NCI-H2227 (cell line): ENCODE results near the gene NUP210L.
"Not testable (repeated sequence)": the region's sequence is repeated elsewhere in the genome, so short reads cannot be mapped to it uniquely, and the experiment has no call there.

Source experiments
- DNase-seq: peaks from one replicate; lab custom pipeline; 2025; ENCODE audit not compliant: unreplicated experiment; lab: John Stamatoyannopoulos, UW

The NUP210L gene

DNA sequence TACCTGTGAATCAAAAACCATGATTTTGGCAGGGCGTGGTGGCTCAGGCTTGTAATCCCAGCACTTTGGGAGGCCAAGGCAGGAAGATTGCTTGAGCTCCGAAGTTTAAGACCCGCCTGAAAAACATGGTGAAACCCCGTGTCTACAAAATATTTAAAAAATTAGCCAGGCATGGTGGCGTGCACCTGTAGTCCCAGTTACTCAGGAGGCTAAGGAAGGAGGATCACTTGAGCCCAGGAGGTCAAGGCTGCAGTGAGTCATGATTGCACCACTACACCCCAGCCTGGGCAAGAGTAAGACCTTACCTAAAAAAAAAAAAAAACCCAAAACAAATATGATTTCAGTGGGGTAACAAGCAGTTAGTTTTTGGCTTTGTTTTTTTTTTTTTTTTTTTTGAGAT is 54.7 kb downstream of the NUP210L start:
- not testable (repeated sequence) for DNase-seq

DNA sequence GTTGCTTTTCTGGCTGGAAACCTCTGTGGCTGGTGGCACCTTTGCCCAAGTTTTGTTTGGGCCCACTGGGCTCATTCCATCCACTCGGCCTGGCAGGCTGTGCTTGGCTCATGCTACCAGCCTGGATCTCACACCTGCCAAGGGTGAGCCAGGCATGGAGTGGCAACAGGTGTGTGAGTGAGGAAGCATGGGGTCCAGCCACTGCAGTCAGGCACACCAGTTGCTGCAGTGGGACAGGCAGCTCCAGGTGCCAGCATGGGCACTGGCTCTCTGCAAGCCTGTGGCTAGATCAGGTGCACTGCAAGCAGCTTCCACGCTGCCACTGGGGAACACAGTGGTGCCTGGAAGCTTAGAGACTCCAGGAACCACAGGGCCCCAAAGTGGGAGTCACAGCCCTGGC is 57.0 kb downstream of the NUP210L start:
- no peak for DNase-seq

DNA sequence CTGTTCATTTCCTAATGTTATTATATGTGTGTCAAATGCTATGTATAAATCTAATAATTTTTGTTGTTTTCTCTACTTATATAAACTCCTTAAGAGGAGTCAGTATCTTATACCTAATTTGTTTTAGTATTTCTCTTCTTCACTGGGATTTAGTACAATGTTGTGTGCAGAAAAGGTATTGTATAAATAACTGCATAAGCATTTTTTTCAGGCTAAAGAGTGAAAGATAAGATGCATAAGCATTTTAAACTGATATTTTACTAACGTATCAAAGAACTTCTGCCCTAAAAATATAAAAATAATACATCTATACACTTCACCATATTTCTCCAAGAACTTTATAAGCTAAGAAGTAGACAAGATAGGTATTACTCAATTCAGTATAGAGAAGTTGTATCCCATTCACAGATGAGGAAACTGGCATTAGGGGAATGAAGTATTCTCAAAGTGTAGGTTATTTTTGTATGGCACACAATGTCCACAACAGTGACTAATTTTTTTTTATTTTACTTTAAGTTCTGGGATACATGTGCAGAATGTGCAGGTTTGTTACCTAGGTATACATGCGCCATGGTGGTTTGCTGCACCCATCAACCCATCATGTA is 59.3 kb downstream of the NUP210L start:
- no peak for DNase-seq

DNA sequence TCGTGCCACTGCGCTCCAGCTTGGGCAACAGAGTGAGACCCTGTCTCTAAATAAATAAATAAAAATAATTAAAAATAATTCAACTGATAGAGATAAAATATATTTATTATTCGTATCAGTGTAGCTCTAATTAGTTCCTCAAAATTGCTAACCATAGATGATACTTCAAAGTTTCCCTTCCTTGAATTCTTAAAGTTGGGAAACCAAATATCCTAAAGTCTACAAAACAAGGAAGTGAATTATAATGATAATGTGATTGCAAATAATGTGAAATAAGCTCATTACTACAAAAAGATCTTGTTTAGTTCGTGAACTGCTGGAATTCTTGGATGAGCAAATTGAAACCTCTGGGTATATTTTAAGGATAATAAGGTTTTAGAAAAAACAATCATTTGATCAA is 60.5 kb downstream of the NUP210L start:
- no peak for DNase-seq

DNA sequence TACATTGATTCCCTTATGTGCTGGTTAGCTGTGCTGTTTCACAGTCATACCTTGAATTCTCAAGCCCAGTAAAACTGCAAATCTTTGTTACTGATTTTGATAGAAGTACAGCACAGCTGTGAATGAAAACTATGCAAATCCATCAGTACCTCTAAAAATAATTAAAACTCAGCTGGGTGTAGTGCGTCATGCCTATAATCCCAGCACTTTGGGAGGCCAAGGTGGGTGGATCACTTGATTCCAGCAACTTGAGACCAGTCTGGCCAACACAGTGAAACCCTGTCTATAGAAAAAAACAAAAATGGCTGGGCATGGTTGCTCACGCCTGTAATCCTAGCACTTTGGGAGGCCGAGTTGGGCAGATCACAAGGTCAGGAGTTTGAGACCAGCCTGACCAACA is 61.2 kb downstream of the NUP210L start:
- DNase-seq = no peak

DNA sequence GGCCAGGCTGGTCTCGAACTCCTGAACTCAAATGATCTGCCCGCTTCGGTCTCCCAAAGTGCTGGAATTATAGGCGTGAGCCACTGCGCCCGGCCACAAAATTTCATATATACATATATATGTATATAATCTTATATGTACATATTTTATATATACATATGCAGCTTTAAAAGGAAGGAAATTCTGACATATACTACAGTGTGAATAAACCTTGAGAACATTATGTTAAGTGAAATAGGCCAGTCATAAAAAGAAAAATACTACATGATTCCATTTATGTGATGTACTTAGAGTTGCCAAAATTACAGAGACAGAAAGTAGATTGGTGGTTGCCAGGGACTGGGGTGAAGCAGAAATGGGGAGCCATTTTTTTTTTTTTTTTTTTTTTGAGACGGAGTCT is 63.2 kb downstream of the NUP210L start:
- DNase-seq = no peak

DNA sequence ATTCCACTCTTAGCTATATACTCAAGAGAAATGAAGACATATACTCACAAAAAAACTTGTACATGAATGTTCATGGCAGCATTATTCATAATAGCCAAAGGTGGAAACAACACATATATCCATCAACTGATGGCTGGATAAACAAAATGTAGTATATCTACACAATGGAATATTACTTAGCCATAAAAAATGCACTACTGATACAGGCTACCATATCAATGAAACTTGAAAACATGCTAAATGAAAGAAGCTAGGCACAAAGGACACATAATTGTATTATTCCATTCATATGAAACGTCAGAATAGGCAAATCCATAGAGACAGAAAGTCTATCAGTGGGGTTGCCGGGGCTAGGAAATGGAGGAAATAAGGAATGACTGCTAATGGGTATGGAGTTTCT is 67.3 kb downstream of the NUP210L start:
- no peak for DNase-seq

DNA sequence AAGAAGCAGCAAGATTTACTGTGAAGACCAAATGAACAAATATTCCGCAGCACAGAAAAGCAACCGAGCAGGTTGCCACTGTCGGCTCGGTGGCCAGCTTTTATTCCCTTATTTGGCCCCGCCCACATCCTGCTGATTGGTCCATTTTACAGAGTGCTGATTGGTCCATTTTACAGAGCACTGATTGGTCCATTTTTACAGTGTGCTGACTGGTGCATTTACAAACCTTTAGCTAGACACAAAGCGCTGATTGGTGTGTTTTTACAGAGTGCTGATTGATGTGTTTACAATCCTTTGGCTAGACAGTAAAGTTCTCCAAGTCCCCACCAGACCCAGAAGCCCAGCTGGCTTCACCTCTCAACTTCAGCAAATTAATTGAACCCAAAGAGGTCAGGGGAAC is 71.8 kb downstream of the NUP210L start:
- DNase-seq = not testable (repeated sequence)

DNA sequence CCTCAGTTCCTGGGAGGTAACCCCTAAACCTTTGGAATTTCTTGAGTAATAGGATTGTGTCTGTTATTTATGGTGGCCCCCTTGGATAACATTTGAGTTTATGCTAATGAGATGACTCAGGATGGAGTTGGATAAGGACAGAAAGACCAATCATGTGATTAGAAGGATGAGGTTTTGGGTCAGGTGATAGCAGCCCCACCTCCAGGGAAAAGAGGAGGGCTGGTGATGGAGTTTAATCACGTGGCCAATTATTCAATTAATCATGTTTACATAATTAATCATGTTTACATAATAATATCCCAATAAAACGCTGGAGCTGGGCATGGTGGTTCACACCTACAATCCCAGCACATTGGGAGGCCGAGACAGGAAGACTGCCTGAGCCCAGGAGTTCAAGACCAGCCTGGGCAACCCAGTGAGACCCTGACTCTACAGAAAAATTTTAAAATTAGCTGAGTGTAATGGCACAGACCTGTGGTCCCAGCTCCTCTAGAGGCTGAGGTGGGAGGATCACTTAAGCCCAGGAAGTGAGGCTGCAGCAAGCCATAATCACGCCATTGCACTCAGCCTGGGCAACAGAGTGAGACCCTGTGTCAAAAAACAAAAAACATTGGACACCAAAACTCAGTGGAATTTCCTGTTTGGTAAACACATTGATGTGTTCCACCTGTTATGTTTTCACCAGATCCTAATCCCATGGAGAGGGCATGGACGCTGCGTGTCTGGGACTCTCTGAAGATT is 73.3 kb downstream of the NUP210L start:
- no peak for DNase-seq

DNA sequence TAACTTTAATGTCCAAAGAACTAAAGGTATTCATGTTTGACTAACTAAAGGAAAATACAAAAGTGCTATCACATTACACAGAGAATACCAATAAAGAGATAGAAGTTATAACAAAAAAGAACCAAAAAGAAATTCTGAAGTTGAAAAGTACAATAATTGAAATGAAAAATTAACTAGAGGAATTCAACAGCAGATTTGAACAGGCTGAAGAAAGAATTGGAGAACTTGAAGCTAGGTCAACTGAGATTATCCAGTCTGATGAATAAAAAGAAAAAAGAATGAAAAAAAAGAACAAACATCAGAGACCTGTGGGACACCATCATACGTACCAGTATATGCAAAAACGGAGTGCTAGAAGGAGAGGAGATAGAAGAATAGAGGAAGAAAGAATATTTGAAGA is 78.5 kb downstream of the NUP210L start:
- DNase-seq = no peak

DNA sequence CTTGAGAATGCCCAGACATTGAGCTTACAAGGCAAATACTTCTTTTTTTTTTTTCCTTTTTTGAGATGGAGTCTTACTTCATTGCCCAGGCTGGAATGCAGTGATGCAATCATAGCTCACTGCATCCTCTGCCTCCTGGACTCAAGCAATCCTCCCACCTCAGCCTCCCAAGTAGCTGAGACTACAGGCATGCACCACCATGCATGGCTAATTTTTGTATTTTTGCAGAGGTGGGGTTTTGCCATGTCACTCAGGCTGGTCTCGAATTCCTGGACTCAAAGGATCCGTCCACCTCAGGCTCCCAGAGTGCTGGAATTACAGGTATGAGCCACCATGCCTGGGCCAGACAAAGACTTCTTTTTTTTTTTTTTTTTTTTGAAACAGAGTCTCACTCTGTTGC is 79.1 kb downstream of the NUP210L start:
- DNase-seq = no peak

DNA sequence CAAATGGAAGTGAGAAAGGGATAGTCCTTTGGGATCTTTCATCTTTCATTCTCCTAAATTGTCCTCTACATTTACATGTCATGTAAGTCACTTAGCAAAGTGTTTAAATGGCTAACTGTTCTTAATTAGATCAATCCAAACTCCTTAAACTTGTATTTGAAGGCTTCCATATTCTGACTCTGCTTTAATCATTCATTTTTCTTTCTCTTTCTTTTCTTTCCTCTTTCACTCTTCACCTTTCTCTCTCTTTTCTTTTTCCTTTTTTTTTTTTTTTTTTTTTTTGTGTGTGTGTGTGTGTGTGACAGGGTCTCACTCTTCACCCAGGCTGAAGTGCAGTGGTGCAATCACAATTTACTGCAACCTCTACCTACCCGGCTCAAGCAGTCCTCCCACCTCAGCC is 92.6 kb downstream of the NUP210L start:
- DNase-seq = no peak

DNA sequence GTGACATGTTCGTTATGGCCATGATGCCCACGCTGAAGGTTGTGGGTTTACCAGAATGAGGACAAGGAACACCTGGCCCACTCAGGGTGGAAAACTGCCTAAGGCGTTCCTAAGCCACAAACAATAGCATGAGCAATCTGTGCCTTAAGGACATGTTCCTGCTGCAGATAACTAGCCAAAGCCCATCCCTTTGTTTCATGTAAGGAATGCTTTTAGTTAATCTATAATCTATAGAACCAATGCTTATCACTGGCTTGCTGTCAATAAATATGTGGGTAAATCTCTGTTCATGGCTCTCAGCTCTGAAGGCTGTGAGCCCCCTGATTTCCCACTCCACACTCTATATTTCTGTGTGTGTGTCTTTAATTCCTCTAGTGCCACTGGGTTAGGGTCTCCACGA is 107.4 kb downstream of the NUP210L start:
- not testable (repeated sequence) for DNase-seq

DNA sequence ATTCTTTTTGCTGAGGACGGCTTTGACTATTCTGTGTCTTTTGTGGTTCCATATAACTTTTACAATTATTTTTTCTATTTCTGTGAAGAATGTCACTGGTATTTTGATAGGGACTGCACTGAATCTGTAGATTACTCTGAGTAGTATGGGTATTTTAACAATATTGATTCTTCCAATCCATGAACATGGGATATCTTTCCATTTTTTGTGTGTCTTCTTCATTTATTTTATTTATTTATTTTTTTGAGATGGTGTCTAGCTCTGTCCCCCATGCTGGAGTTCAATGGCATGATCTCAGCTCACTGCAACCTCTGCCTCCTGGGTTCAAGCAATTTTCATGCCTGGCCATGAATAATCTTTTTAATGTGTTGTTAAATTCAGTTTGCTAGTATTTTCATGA is 121.2 kb downstream of the NUP210L start:
- DNase-seq = not testable (repeated sequence)

DNA sequence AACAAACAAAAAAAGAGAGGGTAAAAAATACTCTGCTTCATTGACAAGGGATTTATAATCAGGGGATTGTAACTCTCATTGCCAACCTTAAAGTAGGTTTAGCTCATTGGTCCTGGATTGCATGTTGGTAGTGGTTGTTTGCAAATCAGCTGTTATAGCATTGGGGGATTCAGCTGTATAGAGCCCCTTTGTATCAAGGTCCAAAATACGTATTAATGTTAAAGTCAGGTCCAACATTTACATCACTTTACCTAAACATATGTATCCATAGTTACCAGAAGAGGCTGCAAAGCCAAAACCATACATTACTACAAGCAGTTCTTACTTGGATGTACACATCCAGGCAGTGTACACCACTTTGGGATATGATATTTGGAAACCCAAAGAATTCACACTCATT is 134.9 kb downstream of the NUP210L start:
- DNase-seq = no peak

DNA sequence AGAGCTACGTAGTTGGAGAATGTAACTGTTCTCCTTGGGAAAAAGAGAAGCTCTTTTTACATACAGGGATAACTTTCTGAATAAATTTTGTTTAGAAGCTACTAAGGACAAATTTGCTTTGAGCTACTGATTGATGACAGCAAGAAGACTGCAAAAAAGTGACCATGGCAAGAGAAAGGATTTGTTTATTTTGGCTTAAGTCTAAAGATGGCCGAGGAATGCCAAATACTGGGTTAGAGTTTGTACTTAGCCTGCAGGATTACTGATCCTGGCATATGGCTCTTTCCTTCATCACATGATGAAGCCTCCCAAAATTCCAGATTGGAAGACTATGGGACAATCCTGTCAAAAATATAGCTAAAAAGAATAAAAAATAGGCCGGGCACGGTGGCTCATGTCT is 135.6 kb downstream of the NUP210L start:
- DNase-seq = no peak

DNA sequence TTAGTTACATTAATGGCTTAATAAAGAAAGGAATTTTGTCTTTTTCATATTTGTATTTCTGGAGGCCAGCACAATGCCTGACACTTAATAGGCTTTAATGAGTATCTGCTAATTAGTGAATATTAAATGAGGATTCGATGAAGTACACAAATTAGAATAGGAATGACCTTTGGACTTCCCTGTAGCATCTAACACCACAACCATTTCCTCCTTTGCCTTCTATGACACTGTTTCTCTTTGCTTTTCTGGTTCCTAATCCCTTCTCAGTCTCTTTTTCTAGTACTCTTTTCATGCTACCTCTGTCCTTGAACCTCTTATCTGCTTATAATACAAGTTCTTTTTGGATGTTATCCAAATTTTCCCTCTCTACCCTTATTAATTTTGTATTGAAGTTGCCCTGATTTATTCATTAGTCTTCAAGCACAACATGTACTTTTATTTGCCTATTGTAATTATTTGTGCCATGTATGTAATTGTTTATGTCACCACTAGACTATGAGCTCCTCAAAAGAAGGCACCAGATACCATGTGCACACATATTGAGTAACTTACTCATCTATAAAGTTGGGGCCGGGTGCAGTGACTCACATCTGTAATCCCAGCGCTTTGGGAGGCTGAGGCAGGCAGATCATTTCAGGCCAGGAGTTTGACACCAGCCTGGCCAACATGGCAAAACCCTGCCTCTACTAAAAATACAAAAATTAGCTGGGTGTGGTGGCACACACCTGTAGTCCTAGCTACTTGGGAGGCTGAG is 140.5 kb downstream of the NUP210L start:
- DNase-seq = no peak

DNA sequence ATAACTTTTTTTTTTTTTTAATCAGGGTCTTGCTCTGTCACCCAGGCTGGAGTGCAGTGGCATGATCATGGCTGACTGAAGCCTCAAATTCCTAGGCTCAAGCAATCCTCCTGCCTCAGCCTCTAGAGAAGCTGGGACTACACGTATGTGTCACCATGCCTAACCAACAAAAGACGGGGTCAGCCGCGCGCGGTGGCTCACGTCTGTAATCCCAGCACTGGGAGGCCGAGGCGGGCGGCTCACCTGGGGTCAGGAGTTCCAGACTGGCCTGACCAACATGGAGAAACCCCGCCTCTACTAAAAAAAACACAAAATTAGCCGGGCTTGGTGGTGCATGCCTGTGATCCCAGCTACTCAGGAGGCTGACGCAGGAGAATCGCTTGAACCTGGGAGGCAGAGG is 142.3 kb downstream of the NUP210L start:
- not testable (repeated sequence) for DNase-seq

DNA sequence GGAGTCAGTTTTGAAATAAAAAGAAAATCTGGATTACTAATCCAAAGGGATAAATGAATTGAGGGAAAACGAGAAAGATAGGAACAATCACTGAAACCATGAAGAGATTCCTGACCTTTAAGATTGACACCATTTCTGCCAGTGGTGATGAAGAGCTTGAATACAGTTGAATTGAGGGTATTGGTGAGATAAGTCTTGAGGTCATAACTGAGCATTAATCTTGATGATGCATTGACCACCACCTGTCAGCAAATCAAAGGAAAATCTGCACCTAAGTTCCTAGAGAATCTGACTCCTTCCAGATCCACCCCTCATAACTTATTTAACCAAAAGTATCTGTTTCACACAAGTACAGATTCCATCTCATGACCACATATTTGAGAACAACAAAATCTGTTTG is 142.7 kb downstream of the NUP210L start:
- DNase-seq = no peak

DNA sequence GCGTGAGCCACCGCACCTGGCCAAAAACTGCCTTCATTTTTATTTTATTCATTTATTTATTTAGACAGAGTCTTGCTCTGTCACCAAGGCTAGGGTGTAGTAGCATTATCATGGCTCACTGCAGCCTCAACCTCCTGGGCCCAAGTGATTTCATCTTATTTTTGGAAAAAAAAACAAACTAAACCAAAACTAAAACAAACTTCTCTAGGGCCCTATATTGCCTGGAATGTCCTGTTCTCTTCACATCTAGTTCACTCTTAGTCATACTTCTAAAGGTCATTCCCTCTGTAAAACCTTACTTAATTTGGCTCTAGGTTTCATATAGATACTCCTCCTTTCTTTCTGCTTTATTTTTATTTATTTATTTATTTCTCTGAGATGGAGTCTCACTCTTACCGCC is 148.7 kb downstream of the NUP210L start:
- DNase-seq = no peak

DNA sequence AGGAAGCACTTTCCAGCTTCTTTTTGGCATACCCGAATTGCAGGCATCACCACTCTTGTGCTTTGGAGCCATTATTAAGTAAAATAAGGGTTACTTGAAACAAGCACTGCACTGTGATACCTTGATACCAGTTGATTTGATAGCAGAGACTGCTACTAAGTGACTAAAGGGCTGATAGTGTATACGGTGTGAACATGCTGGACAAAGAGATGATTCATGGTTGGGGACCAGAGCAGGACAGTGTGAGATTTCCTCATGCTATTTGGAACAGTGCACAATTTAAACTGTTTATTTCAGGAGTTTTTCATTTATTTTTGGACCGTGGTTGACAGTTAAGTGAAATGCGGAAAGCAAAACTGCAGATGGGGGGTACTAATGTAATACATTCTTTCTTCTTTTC is 154.5 kb downstream of the NUP210L start:
- no peak for DNase-seq

DNA sequence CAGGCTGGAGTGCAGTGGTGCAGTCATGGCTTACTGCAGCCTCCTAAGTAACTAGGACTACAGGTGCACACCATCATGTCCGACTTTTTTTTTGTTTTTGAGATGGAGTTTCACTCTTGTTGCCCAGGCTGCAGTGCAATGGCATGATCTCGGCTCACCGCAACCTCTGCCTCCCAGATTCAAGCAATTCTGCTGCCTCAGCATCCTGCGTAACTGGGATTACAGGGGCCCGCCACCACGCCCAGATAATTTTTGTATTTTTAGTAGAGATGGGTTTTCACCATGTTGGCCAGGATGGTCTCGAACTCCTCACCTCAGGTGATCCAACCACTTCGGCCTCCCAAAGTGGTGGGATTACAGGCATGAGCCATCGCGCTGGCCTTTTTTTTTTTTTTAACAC is 158.0 kb downstream of the NUP210L start:
- not testable (repeated sequence) for DNase-seq
